OCI-LY3 (cell line): ENCODE results near the gene PFN4.

Experiments
- EZH2phosphoT487 ChIP-seq: fragments of 200-600 bp; shearing (Covaris generic); IDR thresholded peaks from 2 replicates; pipeline ENCODE4 v1.6.1; 2018; ENCODE audit warnings: antibody characterized with exemption, mixed run types, low read depth
- TF ChIP-seq, protein P1 (sequence below): fragments of 200-600, 300-600 bp; sonication (generic); IDR thresholded peaks from 2 replicates; pipeline ENCODE4 v1.5.1; 2014; ENCODE audit warnings: antibody characterized with exemption, low read length, low read depth

DNA sequence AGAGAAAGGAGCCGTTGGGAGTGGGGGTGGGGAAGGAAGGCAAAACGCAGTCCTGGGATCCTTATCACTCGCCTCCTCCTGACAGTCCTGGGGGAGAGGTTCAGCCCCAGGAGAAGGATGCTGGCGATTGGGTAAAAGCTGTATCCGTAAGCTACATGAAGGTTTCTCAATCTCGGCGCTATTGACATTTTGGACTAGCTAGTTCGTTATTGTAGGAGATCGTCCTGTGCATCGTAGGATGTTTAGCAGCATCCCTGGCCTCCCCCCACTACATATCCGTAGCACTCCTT lies 38.0 kb downstream of the PFN4 start:
- TF ChIP-seq, protein P1, sequence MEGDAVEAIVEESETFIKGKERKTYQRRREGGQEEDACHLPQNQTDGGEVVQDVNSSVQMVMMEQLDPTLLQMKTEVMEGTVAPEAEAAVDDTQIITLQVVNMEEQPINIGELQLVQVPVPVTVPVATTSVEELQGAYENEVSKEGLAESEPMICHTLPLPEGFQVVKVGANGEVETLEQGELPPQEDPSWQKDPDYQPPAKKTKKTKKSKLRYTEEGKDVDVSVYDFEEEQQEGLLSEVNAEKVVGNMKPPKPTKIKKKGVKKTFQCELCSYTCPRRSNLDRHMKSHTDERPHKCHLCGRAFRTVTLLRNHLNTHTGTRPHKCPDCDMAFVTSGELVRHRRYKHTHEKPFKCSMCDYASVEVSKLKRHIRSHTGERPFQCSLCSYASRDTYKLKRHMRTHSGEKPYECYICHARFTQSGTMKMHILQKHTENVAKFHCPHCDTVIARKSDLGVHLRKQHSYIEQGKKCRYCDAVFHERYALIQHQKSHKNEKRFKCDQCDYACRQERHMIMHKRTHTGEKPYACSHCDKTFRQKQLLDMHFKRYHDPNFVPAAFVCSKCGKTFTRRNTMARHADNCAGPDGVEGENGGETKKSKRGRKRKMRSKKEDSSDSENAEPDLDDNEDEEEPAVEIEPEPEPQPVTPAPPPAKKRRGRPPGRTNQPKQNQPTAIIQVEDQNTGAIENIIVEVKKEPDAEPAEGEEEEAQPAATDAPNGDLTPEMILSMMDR: no peak
- TF ChIP-seq EZH2phosphoT487: no peak
